ENCODE measurements around the gene WNT3. TPM values are rescaled to one million over a fixed set of nuclear protein-coding genes. Genes with fewer than 3 reads are reported as not detected.

WNT3 gene
- total RNA-seq, 2 experiments from 2014 or later = not detected

- H3K27ac Mint-ChIP-seq = no peak overlapping the region
Observed at GRCh38 chr17:46741122-46741730, 77.3 kb downstream of the WNT3 start.

DNA sequence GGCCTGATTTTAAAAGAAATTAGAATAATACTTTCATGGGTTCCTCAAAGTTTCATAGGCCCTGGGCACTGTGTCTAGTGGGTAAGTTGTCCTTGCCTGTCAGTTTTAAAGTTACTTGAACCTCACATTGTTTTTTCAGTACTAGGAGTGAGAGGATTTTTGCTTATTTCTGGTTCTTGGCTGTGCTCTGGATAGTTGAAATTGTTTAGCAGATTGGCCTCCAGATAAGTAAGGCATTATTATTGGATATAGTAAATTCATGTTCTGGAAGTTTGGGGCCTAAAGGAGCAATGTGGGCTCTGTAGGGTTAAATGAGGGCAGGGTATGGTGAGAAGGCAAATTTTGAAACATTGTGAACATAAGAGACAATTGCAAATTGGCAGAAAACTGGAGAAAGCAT lies 78.5 kb downstream of the WNT3 start:
- Histone ChIP-seq H3K9me3 (ENCODE audit: control insufficient read depth in 1 of 2, insufficient read depth in 1 of 2, low read length in 2 of 2) (no peaks in the 10 kb centered on the region), H3K36me3 (ENCODE audit: insufficient read depth, low read length) (peaks cover 9% of the 10 kb centered on the region), H3K4me1 (ENCODE audit: insufficient read depth, low read length) (no peaks in the 10 kb centered on the region), H3K27me3 (ENCODE audit: control insufficient read depth in 1 of 2, insufficient read depth in 2 of 2, low read length in 2 of 2) (no peaks in the 10 kb centered on the region), H3K27ac (ENCODE audit: low read depth in 1 of 2, low read length in 2 of 2) (no peak overlapping the region), H3K4me3 (ENCODE audit: low read length) (no peak overlapping the region)
- H3K27ac Mint-ChIP-seq = no peak overlapping the region
- ChIA-PET POLR2A (no interaction called here), CTCF (no interaction called here)
- TF ChIP-seq, protein P1, sequence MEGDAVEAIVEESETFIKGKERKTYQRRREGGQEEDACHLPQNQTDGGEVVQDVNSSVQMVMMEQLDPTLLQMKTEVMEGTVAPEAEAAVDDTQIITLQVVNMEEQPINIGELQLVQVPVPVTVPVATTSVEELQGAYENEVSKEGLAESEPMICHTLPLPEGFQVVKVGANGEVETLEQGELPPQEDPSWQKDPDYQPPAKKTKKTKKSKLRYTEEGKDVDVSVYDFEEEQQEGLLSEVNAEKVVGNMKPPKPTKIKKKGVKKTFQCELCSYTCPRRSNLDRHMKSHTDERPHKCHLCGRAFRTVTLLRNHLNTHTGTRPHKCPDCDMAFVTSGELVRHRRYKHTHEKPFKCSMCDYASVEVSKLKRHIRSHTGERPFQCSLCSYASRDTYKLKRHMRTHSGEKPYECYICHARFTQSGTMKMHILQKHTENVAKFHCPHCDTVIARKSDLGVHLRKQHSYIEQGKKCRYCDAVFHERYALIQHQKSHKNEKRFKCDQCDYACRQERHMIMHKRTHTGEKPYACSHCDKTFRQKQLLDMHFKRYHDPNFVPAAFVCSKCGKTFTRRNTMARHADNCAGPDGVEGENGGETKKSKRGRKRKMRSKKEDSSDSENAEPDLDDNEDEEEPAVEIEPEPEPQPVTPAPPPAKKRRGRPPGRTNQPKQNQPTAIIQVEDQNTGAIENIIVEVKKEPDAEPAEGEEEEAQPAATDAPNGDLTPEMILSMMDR (IDR thresholded peaks at IDR 0.05) = no peak
- no peak for ATAC-seq (ENCODE audit: poor library complexity)
- H3K4me1 Mint-ChIP-seq (ENCODE audit: low read depth) = no peaks in the 10 kb centered on the region
- DNase-seq = no peak
- no peaks in the 10 kb centered on the region for H3K9me3 Mint-ChIP-seq
- peaks cover 50% of the 10 kb centered on the region for H3K36me3 Mint-ChIP-seq (ENCODE audit: low read depth)
- H3K27me3 Mint-ChIP-seq = no peaks in the 10 kb centered on the region
- intact Hi-C loops (cut with DNase I, micrococcal nuclease) = no loop called here
- H3K4me3 Mint-ChIP-seq = no peak overlapping the region

More at GRCh38 chr17:46741122-46741730, 77.3 kb downstream of the WNT3 start:
- DNase-seq = no peak
- no peak for ATAC-seq (ENCODE audit: poor library complexity)
- Histone ChIP-seq H3K4me1 (ENCODE audit: insufficient read depth, low read length) (no peaks in the 10 kb centered on the region), H3K4me3 (ENCODE audit: low read length) (no peak overlapping the region), H3K27me3 (ENCODE audit: control insufficient read depth in 1 of 2, insufficient read depth in 2 of 2, low read length in 2 of 2) (no peaks in the 10 kb centered on the region), H3K9me3 (ENCODE audit: control insufficient read depth in 1 of 2, insufficient read depth in 1 of 2, low read length in 2 of 2) (no peaks in the 10 kb centered on the region), H3K36me3 (ENCODE audit: insufficient read depth, low read length) (peaks cover 9% of the 10 kb centered on the region), H3K27ac (ENCODE audit: low read depth in 1 of 2, low read length in 2 of 2) (no peak overlapping the region)
- TF ChIP-seq, protein P1 (IDR thresholded peaks at IDR 0.05) = no peak
- Mint-ChIP-seq H3K36me3 (ENCODE audit: low read depth) (peaks cover 50% of the 10 kb centered on the region), H3K4me3 (no peak overlapping the region), H3K4me1 (ENCODE audit: low read depth) (no peaks in the 10 kb centered on the region), H3K9me3 (no peaks in the 10 kb centered on the region), H3K27me3 (no peaks in the 10 kb centered on the region)
- CTCF ChIA-PET = no interaction called here
- POLR2A ChIA-PET = no interaction called here
- intact Hi-C loops (cut with DNase I, micrococcal nuclease) = no loop called here

DNA sequence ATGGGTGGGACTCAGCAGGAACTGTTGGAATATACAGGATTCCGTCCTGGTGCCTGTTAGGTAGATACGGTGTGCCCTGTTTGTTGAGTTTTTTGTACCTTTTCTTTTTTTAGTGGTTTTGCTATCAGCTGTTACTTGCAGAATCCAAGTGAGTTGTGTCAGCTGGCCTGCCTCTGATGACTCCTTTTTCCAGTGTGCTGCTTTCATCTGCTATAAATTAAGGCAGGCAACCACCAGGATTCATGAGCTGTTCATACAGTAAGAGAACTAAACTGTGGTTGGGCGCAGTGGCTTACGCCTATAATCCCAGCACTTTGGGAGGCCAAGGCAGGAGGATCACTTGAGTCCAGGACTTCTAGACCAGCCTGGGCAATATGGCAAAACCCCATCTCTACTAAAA lies 79.9 kb downstream of the WNT3 start:
- intact Hi-C loops (cut with DNase I, micrococcal nuclease) = no loop called here
- ChIA-PET POLR2A (no interaction called here), CTCF (no interaction called here)
- no peak for DNase-seq
- peaks cover 10% of the 10 kb centered on the region for H3K36me3 ChIP-seq (ENCODE audit: insufficient read depth, low read length)
- H3K4me3 ChIP-seq (ENCODE audit: low read length) = no peak overlapping the region
- TF ChIP-seq, protein P1 (IDR thresholded peaks at IDR 0.05) = no peak
- H3K27me3 ChIP-seq (ENCODE audit: control insufficient read depth in 1 of 2, insufficient read depth in 2 of 2, low read length in 2 of 2) = no peaks in the 10 kb centered on the region
- no peak for ATAC-seq (ENCODE audit: poor library complexity)
- Mint-ChIP-seq H3K36me3 (ENCODE audit: low read depth) (peaks cover 47% of the 10 kb centered on the region), H3K4me1 (ENCODE audit: low read depth) (no peaks in the 10 kb centered on the region), H3K27me3 (no peaks in the 10 kb centered on the region), H3K27ac (no peak overlapping the region), H3K4me3 (no peak overlapping the region), H3K9me3 (no peaks in the 10 kb centered on the region)
- no peaks in the 10 kb centered on the region for H3K4me1 ChIP-seq (ENCODE audit: insufficient read depth, low read length)
- H3K27ac ChIP-seq (ENCODE audit: low read depth in 1 of 2, low read length in 2 of 2) = no peak overlapping the region
- H3K9me3 ChIP-seq (ENCODE audit: control insufficient read depth in 1 of 2, insufficient read depth in 1 of 2, low read length in 2 of 2) = no peaks in the 10 kb centered on the region
